ENCODE data around the gene SUSD4. TPM values are rescaled to one million over a fixed set of nuclear protein-coding genes. Genes with fewer than 3 reads are reported as not detected.
"Not testable (repeated sequence)": the region's sequence is repeated elsewhere in the genome, so short reads cannot be mapped to it uniquely, and the experiment has no call there.

The SUSD4 gene
- total RNA-seq, 6 experiments from 2014 or later = 1.3 to 5.9 (median 2.8) TPM

DNA sequence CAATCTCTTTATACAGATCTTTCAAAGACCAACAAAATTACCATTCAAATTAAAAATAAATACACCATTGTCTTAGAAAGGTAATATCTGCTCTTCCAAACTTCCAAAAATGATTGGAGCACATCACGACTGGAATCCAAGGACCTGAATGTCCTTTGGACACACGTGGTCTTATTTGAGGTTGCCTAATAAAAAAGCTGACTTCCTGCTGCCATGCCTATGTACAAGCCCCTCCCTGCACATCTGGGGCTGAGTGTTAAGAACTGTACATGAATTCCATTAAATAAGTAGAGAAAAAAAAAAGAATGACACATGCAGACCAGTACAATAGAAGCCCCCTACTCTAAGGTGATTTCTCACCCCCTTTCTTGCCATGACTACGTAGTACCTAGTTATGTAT, 73.6 kb downstream of the SUSD4 start:
- peaks cover 0 to 19% (median 7%) of the 10 kb centered on the region in 4 donors for H3K4me1 ChIP-seq
- peak in 1 of 4 donors; percentile 31 for ATAC-seq
- DNase-seq = no peak
- H3K36me3 ChIP-seq = no peaks in the 10 kb centered on the region
- intact Hi-C loops (cut with DNase I) = no loop called here
- H3K27me3 ChIP-seq = no peaks in the 10 kb centered on the region
- H3K9me3 ChIP-seq = no peaks in the 10 kb centered on the region
- H3K4me3 ChIP-seq = no peak overlapping the region
- WGBS (ENCODE audit: insufficient coverage, low coverage, low lambda C conversion rate, missing lambda C conversion rate) = 34% methylated on average over 3 of the region's 3 CpGs
- no peak for TF ChIP-seq POLR2A (IDR thresholded peaks at IDR 0.05)
- no peak overlapping the region for H3K27ac ChIP-seq

DNA sequence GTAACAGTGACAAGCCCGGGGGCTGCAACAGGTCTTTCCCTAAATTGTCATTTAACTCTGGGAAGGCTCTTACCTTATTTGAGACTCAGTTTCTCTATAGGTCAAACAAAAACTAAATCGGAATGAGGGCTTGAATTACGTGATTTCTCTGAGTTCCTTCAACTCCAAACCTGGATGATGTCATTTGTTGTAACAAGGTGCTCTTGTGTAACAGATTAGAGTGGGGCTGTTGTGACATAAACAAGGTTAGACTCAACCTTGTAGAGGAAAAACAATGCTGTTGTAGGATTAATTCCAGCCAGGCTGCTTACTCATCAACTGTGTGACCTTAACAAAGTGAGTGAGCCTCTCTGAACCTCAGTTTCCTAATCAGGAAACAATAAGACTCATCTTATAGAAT, 74.4 kb downstream of the SUSD4 start:
- Histone ChIP-seq H3K27ac (peak overlapping the region in 2 of 3 donors; percentile 49 to 79), H3K4me3 (no peak overlapping the region), H3K36me3 (no peaks in the 10 kb centered on the region), H3K27me3 (no peaks in the 10 kb centered on the region), H3K4me1 (peaks cover 0 to 19% (median 7%) of the 10 kb centered on the region in 4 donors), H3K9me3 (no peaks in the 10 kb centered on the region)
- ATAC-seq (peak; percentile 68 to 87 (median 76)), DNase-seq (no peak)
- 43% methylated on average over 3 of the region's 3 CpGs for WGBS (ENCODE audit: insufficient coverage, low coverage, low lambda C conversion rate, missing lambda C conversion rate)
- intact Hi-C loops (cut with DNase I) = no loop called here
- TF ChIP-seq, protein P1, sequence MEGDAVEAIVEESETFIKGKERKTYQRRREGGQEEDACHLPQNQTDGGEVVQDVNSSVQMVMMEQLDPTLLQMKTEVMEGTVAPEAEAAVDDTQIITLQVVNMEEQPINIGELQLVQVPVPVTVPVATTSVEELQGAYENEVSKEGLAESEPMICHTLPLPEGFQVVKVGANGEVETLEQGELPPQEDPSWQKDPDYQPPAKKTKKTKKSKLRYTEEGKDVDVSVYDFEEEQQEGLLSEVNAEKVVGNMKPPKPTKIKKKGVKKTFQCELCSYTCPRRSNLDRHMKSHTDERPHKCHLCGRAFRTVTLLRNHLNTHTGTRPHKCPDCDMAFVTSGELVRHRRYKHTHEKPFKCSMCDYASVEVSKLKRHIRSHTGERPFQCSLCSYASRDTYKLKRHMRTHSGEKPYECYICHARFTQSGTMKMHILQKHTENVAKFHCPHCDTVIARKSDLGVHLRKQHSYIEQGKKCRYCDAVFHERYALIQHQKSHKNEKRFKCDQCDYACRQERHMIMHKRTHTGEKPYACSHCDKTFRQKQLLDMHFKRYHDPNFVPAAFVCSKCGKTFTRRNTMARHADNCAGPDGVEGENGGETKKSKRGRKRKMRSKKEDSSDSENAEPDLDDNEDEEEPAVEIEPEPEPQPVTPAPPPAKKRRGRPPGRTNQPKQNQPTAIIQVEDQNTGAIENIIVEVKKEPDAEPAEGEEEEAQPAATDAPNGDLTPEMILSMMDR (IDR thresholded peaks at IDR 0.05) = no peak
- no peak for TF ChIP-seq POLR2A (IDR thresholded peaks at IDR 0.05)

DNA sequence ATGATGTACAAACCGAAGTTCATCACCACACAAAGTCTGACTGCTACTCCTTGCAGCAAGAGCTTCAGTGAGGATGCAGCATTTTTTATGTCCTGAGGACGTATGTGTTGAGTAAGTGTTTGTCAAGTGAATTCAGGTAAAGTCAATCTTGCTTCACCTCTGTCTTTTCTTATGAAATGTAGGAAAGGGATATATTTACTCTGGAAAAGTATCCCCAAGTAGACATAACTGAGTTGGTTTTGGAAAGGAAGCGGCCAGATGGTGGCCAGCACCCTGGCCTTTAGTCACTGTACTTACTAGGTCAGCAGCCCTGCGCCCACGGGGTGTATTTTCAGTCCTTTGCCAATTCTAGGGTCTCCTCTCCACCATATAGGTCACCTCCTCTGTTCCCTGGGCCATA, 75.2 kb downstream of the SUSD4 start:
- no peak for TF ChIP-seq POLR2A (IDR thresholded peaks at IDR 0.05)
- TF ChIP-seq, protein P1 (IDR thresholded peaks at IDR 0.05) = no peak
- Histone ChIP-seq H3K4me1 (peaks cover 0 to 19% (median 7%) of the 10 kb centered on the region in 4 donors), H3K27me3 (no peaks in the 10 kb centered on the region), H3K4me3 (no peak overlapping the region), H3K9me3 (no peaks in the 10 kb centered on the region), H3K27ac (peak overlapping the region in 2 of 3 donors; percentile 49 to 79), H3K36me3 (no peaks in the 10 kb centered on the region)
- ATAC-seq (peak; percentile 69 to 85 (median 80)), DNase-seq (peak; percentile 29 to 74 (median 53))
- intact Hi-C loops (cut with DNase I) = no loop called here
- WGBS (ENCODE audit: insufficient coverage, low coverage, low lambda C conversion rate, missing lambda C conversion rate) = 20% methylated on average over 5 of the region's 5 CpGs

DNA sequence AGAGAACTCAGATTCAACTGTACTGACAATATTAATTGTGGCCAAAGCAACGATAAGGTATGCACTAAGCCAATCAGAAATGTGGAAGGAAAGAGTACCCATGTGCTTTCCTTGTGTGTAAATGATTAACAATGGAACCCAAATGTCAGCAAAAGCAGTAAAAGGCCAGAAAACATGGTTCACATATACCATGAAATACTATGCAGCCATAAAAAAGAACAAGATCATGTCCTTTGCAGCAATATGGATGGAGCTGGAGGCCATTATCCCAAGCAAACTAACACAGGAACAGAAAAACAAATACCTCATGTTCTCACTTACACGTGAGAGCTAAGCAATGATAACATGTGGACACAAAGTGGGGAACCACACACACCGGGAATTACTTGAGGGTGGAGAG, 78.5 kb downstream of the SUSD4 start:
- WGBS (ENCODE audit: insufficient coverage, low coverage, low lambda C conversion rate, missing lambda C conversion rate) = 87% methylated on average over 3 of the region's 3 CpGs
- intact Hi-C loops (cut with DNase I) = no loop called here
- H3K27me3 ChIP-seq = no peaks in the 10 kb centered on the region

DNA sequence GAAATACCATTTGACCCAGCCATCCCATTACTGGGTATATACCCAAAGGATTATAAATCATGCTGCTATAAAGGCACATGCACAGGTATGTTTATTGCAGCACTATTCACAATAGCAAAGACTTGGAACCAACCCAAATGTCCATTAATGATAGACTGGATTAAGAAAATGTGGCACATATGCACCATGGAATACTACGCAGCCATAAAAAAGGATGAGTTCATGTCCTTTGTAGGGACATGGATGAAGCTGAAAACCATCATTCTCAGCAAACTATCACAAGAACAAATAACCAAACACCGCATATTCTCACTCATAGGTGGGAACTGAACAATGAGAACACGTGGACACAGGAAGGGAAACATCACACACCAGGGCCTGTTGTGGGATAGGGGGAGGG, 80.3 kb downstream of the SUSD4 start:
- WGBS (ENCODE audit: insufficient coverage, low coverage, low lambda C conversion rate, missing lambda C conversion rate) = 100% methylated on average over 3 of the region's 3 CpGs

More for the DNA sequence above, 78.5 kb downstream of the SUSD4 start:
- H3K36me3 ChIP-seq = no peaks in the 10 kb centered on the region
- no peak for DNase-seq
- H3K4me1 ChIP-seq = peaks cover 0 to 19% (median 6%) of the 10 kb centered on the region in 4 donors
- TF ChIP-seq, protein P1 (IDR thresholded peaks at IDR 0.05) = no peak
- TF ChIP-seq POLR2A (IDR thresholded peaks at IDR 0.05) = no peak
- H3K9me3 ChIP-seq = no peaks in the 10 kb centered on the region
- ATAC-seq = no peak
- H3K4me3 ChIP-seq = no peak overlapping the region
- H3K27ac ChIP-seq = no peak overlapping the region

DNA sequence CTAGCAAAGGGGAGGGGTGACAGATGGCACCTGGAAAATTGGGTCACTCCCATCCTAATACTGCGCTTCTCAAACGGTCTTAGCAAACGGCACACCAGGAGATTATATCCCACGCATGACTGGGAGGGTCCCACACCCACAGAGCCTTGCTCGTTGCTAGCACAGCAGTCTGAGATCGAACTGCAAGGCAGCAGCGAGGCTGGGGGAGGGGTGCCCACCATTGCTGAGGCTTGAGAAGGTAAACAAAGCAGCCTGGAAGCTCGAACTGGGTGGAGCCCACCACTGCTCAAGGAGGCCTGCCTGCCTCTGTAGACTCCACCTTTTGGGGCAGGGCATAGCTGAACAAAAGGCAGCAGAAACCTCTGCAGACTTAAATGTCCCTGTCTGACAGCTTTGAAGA, 85.7 kb downstream of the SUSD4 start:
- H3K4me1 ChIP-seq; H3K27me3 ChIP-seq; intact Hi-C loops (cut with DNase I); H3K27ac ChIP-seq; H3K4me3 ChIP-seq; H3K36me3 ChIP-seq; H3K9me3 ChIP-seq; DNase-seq; ATAC-seq: not testable (repeated sequence)
- WGBS (ENCODE audit: insufficient coverage, low coverage, low lambda C conversion rate, missing lambda C conversion rate) = 87% methylated on average over 4 of the region's 8 CpGs

More for the DNA sequence above, 80.3 kb downstream of the SUSD4 start:
- H3K4me3 ChIP-seq; H3K36me3 ChIP-seq; H3K27ac ChIP-seq; intact Hi-C loops (cut with DNase I); H3K9me3 ChIP-seq; DNase-seq; H3K4me1 ChIP-seq; H3K27me3 ChIP-seq; ATAC-seq: not testable (repeated sequence)

Measured in right lobe of liver (tissue), 6 donors.